ENCODE measurements around the gene PIGQ. TPM values are rescaled to one million over a fixed set of nuclear protein-coding genes. Genes with fewer than 3 reads are reported as not detected.

Gene PIGQ
- total RNA-seq, 1 donor from 2014 or later, result 46.6 TPM

DNA sequence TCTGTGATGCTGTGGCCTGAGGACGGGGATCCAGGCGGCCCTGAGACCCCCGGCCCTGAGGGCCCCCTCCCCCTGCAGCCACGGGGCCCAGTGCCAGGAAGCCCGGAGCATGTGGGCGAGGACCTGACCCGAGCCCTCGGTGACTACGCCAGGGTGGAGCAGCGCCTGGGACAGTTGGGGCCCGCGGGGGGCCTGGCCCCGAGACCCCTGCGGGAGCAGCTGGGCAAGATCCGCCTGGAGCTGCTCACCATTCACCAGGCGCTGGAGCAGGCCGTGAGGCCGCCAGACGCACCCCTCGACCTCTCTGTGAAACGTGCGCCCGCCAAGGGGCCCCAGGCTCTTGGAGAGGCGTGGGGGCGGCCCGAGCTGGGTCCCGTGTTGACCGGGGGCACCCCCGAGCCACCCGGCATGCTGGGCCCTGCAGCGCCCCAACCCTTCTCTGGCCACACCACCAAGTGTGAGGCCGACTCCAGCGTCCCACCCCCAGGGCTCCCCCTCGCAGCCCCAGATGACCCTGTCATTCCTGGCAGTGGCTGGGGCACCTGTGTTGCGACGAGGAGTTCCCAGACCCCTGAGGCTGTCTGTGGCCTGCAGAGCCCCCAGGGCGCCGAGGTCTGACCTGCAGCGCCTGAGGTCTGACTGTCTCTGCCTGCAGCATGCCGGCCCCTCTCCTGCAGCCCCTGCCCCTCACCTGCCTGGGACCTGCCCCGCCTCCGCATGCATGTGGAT is 4.9 kb upstream of the PIGQ start:
- intact Hi-C loops (cut with DNase I), result no loop called here
- DNase-seq (ENCODE audit: low spot score), result no peak
- ATAC-seq, result no peak

DNA sequence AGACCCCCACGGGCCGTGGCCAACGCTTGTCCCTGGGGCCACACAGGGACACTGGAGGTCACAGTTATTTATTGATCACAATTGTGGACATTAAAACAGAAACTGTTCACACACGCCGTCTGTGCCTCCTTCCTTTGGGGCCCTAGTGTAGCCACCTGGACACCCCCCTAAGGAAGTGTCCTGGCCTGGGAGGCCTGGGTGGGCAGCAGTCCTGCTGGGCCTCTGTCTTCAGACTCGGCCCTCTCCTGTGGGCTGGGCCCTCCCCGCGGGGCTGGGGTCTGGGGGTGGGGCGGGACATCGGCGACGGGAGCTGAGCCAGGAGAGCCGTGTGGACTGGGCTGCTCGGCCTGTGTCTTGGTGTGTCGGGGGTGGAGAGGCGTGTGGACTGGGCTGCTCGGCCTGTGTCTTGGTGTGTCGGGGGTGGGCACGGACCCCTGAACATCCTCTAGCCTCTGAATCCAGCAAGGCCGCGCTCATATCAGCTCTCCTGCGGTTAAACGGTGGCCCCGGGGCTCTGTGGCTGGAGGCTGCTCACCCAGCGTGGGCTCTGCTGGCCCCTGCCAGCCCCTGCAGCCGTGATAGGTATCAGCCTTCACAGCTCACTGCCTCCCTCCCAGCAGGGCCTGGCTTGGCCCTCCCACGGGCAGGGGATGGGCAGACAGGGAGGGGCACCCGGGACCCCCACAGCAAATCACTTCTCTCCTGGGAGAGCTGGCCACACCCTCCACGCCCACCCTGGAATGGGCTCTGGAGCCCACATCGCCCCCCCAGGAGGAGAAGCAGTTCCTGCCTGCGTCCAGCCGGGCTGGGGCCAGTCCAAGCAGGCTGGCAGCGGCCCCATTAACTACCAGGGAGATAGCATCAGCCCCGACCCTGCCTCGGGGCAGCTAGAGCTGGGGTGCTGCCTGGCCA is 4.1 kb upstream of the PIGQ start:
- ATAC-seq (no peak), DNase-seq (ENCODE audit: low spot score) (no peak)
- intact Hi-C loops (cut with DNase I), result no loop called here

DNA sequence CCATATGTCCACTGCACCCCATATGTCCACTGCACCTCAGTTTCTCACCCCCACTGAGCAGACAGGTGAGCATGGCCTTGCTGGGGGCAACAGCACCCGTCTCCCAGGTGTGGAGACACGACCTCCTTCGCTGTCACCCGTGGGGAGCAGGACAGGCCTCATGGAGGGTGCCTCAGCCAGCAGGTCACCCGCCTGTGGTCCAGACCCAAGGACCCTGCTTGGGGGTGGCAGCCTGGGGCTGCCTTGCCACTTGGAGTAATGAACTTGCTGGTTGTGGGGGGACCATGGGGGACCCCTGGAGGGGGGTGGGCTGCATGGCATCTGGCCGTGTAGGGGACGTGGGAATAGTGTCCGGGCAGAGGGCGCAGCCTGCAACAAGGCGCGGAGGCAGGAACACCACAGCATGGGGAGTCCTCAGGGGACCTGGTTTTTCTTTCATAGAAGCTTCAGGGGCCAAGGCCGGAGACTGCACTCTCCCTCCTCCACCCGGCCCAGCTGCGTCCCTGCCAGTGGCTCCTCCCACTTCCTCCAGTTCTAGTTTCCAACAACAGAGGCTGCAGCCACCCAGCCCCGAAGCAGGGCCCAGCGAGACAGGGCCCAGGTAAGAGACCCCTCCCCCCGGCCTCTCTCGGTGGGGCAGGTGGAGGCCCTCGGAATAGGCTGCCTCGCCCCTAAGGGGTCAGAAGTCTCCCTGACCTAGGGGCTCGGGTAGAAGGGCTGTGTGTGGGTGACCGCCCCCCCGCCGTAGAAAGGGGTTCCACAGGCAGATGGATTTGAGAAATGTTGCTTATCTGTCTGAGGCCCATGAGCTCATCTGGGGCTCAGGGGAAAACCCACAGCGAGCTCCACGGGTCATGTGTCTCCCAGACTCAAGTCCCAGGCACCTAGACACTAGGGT is 3.0 kb upstream of the PIGQ start, which contains the start of gene NHLRC4:
TSS of gene NHLRC4 (plus strand) at position 531 of the 898 bp plus-strand sequence. CDS start 1,043 bp downstream, outside the sequence.
- DNase-seq (ENCODE audit: low spot score), result peak; percentile 86
- ATAC-seq, result peak; percentile 81

DNA sequence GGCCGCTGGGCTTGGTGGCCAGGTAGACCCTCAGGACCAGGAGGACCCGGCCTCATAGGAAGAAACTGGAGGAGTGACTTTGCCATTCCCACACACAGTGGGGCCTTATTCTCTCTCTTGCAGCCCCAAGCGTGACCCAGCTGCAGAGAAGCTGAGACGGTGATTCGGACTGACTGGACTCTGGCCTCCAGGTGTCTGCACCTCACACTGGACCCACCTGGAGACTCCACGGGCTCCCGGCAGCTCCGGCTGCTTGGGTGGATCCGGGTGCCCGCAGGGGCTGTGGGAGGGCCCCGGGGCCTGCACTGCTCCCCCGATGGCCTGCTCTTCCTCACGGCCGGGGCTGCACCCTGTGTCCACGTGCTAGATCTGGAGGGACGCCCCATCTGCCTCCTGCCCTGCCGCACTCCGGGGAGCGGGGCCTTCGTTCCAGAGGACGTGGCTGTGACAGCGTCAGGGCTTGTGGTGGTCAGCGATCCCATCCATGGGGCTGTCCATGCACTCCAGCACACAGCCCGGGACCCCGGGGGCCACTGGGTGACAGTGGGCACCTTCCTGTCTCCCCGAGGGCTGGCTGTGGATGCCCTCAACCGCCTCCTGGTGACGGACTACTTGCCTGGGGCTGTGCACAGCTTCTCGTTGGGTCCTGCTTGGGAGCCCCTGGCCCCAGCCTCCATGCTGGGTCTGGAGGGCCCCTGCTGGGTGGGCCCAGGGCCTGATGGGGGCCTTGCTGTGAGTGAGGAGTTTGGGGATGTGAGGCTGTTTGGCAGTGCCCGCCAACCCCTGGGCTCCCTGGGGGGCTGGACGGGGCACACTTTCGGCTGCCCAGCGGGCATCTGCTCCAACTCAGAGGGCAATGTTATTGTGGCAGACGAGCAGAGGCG is 2.2 kb upstream of the PIGQ start:
- intact Hi-C loops (cut with DNase I), result no loop called here
- DNase-seq (ENCODE audit: low spot score) (no peak), ATAC-seq (no peak)

More for the DNA sequence above, 3.0 kb upstream of the PIGQ start, which contains the start of gene NHLRC4:
- intact Hi-C loops (cut with DNase I), result no loop called here

DNA sequence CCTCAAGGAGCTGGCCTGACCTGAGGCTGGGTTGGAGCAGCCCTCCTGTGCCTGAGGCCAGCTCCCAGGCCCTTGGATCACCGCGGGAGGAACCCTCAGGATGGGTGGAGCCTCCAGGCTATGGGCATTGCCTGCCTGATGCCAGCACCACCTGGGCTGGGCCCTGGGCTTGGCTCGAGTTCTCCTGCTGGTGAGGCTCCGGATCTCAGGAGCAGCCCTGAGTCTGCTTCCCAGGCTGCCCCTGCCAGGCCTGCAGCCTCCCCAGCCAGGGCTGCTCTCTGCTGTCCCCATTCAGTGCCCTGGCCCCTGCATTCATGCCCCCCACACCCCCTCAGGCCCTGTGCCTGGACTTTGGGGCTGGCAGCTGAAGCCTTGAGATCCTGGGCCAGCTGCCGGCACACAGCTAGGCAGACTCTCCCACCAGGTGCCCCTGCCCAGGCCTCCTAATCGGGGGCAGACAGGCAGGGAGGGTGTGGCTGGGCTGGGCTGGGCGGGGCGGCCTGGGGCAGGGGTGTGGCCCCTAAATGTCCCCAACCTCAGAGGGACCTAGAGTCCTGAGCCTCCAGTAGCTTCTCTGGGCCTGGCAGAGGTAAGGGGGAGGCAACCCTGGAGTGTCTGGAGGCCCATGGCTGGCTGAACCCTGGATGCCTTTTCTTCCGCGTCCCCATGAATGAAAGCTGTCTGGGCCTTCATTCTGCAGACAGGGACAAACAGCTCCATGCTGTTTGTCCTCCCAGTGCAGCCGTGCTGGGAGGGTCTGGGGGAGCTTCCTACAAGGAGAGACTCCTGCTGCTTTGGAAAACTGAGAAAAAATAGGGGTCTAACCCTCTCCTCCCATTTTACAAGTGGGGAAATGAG is 1.1 kb upstream of the PIGQ start:
- ATAC-seq (no peak), DNase-seq (ENCODE audit: low spot score) (no peak)
- intact Hi-C loops (cut with DNase I), result no loop called here

DNA sequence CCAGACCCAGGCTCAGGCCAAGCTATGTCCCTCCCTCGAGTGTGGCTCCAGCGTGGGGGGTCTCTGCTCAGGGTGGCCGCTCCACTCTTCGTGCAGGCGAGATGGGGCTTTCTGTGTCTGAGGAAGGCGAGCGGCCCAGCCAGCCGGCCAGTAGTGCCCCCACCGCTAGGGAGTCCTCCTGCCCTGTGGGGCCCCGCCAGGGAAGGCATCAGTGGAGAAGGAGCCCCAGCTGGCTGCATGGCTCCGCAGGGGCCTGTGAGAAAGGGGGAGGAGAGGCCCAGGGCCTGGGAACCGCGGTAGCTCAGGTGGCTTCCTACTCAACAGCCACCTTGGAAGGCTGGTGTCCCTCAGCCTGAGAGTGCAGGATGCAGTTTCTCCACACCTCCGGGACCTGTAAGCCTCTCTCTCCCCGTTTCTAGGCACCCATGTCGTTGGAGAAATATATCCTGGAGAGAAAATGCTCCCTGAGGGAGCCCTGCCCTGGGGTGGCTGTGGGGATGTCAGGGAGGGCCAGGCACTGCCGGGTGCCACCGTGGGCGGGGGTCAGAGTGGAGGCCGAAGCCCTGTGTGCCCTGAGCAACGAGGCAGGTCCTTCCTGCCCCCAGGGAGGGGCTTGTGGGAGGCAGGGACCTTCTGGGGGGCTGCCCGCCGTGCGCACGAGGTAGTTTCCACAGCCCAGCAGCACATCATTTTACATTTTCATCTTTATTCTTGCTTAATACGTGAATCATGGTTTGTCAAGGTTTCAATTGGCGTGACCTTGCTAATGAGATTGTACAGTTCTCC is 3.3 kb downstream of the PIGQ start:
- intact Hi-C loops (cut with DNase I), result no loop called here
- ATAC-seq (no peak), DNase-seq (ENCODE audit: low spot score) (no peak)

DNA sequence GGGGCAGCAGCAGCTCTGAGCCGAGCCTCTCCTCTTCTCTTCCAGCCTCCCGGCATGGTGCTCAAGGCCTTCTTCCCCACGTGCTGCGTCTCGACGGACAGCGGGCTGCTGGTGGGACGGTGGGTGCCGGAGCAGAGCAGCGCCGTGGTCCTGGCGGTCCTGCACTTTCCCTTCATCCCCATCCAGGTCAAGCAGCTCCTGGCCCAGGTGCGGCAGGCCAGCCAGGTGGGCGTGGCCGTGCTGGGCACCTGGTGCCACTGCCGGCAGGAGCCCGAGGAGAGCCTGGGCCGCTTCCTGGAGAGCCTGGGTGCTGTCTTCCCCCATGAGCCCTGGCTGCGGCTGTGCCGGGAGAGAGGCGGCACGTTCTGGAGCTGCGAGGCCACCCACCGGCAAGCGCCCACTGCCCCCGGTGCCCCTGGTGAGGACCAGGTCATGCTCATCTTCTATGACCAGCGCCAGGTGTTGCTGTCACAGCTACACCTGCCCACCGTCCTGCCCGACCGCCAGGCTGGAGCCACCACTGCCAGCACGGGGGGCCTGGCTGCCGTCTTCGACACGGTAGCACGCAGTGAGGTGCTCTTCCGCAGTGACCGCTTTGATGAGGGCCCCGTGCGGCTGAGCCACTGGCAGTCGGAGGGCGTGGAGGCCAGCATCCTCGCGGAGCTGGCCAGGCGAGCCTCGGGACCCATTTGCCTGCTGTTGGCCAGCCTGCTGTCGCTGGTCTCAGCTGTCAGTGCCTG is 4.4 kb downstream of the PIGQ start:
- intact Hi-C loops (cut with DNase I), result no loop called here

DNA sequence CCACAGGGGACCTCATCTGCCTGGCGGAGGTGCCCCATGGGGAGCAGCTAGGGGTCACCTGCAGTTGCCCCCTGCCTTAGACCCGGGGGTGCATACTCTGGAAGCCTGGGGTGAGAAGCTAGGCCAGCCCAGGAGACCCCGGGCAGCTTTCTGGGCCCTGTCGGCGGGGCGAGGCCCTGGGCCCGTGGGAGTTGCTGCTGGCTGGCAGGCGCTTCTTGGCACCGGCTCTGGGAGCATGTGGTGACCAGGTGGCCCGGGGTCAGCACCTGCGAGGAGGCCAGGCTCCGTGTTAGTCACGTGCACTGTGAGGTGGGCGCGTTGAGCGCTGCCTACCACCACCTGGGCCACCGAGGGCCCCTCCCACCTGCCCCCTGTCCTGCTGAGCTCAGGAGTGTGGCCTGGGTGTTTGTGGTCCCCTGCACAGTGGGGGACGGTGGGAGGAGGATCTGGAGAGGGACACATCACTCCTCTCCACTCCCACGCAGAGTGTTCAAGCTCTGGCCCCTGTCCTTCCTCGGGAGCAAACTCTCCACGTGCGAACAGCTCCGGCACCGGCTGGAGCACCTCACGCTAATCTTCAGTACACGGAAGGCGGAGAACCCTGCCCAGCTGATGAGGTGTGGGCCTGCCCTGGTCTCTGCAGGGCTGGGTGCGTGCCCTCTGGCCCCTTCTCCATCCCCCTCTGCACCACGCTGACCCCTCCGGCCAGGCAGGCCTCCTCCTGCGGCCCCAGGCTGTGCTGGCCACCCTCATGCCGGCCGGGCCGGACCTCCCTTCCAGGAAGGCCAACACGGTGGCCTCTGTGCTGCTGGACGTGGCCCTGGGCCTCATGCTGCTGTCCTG is 5.8 kb downstream of the PIGQ start:
- ATAC-seq (no peak), DNase-seq (ENCODE audit: low spot score) (no peak)
- intact Hi-C loops (cut with DNase I), result no loop called here

More for the DNA sequence above, 4.4 kb downstream of the PIGQ start:
- no peak for ATAC-seq
- no peak for DNase-seq (ENCODE audit: low spot score)

DNA sequence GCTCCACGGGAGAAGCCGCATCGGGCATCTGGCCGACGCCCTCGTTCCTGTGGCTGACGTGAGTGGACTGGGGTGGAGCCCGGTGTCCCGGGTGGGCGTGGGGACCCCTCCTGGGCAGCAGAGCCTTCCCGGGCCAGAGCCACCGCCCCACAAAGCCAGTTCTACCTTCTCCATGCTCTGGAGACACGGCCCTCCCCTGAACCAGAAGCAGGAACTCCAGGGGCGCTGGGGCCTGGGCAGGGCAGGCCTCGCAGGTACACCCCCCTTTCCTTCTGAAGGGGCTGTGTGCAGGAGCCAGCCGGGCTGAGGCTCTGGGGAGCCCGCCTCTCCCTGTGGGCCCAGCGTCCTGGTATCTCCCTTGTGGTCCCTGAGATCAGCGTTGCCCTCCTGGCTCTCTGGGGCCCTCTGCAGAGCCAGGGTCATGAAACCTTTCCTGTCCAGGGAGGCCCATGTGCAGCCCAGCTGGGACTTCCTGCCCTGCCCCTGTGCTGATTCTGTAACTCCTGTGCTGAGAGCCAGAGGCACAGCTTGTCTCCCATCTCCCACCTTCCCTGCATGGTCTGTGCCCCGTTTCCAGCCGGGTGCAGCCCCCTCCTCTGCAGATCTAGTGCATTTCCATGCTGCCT is 6.5 kb downstream of the PIGQ start:
- ATAC-seq, result no peak
- DNase-seq (ENCODE audit: low spot score), result no peak
- intact Hi-C loops (cut with DNase I), result no loop called here

DNA sequence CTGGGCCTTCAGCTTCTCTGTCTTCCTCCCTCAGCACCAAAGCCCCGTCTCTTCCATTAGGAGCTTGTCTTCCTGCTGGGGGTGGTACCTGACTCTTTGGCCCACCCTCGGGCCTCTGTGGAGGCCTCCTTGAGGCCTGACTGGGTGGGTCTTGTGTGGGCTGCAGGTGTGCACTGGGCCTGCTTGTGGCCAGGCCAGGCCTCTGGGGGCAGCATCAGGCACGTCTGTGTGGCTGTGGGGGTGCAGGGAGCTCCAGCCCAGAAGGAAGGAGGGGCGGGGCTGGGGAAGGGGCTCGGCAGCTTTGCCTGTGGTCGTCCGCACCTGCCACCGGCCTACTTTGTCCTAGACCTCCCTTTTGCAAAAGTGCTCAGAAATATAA is 7.0 kb downstream of the PIGQ start:
- DNase-seq (ENCODE audit: low spot score), result no peak
- intact Hi-C loops (cut with DNase I), result no loop called here
- no peak for ATAC-seq

DNA sequence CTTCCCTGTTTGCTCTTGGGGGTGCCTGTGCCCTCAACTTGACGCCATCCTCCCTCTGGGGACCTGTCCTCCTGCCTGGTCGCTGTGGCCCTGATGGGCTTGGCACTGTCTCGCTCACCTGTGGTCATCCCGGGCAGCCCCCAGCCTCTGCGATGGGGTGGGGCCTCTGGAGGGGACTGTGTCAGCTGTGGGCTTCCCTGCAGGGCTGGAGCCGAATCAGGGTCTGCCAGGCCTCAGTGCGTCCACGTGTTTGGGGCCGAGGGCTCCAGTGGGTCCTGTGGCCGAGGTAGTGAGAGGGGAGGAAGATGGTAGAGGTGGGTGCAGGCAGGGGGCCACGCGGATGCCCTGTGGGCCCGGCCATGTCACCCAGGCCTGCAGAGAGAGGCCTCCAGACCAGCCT is 8.0 kb downstream of the PIGQ start:
- ATAC-seq, result no peak
- no peak for DNase-seq (ENCODE audit: low spot score)
- intact Hi-C loops (cut with DNase I), result no loop called here

DNA sequence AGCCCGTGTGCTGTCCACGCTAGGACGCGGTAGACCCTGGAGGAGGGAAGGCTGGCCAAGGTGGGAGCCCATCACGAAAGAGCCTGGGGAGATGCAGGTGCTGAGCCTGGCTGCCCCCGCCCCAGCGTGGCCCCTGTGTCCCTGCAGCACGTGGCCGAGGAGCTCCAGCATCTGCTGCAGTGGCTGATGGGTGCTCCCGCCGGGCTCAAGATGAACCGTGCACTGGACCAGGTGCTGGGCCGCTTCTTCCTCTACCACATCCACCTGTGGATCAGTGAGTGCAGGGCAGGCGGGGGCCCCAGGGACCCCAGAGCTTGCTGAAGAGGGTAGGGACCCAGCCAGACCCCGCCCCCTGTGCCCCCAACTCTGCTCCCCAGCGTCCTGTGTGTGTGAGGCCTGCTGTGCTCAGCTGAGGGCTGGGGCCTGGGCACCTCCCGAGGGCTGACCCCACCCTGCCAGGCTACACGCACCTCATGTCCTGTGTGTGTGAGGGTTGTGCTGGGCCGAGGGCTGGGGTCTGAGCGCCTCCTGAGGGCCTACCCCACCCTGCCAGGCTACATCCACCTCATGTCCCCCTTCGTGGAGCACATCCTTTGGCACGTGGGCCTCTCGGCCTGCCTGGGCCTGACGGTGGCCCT is 8.6 kb downstream of the PIGQ start:
- intact Hi-C loops (cut with DNase I), result no loop called here
- no peak for ATAC-seq
- DNase-seq (ENCODE audit: low spot score), result no peak

DNA sequence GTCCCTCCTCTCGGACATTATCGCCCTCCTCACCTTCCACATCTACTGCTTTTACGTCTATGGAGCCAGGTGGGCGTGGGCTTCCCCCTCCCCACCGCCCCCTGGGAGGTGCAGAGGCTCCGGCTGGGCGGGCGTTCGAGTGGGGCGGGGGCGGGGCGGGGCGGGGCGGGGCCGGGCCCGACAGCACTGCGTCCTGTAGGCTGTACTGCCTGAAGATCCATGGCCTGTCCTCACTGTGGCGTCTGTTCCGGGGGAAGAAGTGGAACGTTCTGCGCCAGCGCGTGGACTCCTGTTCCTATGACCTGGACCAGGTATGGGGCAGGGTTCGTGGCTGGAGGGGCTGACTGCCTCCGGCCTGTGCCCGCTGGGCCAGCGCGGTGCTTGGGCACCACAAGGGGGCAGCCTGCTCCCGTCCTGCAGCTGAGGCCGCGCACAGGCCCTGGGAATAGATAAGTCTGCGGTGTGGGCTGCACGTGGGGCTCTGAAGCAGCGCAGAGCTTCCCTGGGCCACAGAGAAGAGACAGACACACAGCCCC is 9.2 kb downstream of the PIGQ start:
- intact Hi-C loops (cut with DNase I), result no loop called here

More for the DNA sequence above, 9.2 kb downstream of the PIGQ start:
- DNase-seq (ENCODE audit: low spot score) (peak; percentile 84), ATAC-seq (peak; percentile 80)
